Measurements from ENCODE around the gene SETD6.
"Not testable (repeated sequence)": the region's sequence is repeated elsewhere in the genome, so short reads cannot be mapped to it uniquely, and the experiment has no call there.

SETD6 gene

GRCh38 chr16:58543685-58544084, 28.4 kb downstream of the SETD6 start:
- Histone ChIP-seq H3K27ac (no peak overlapping the region), H3K4me1 (ENCODE audit: control insufficient read depth in 1 of 2, insufficient read depth in 1 of 2, low read depth in 1 of 2, low read length in 1 of 2) (no peaks in the 10 kb centered on the region), H3K27me3 (no peaks in the 10 kb centered on the region), H3K4me3 (ENCODE audit: low read depth in 1 of 2, low read length in 1 of 2) (no peak overlapping the region), H3K36me3 (peaks cover 100% of the 10 kb centered on the region), H3K9me3 (no peaks in the 10 kb centered on the region)
- TF ChIP-seq CTCF (IDR thresholded peaks at IDR 0.05): no peak

- TF ChIP-seq CTCF (IDR thresholded peaks at IDR 0.05): no peak
- no peak overlapping the region for H3K27ac ChIP-seq
- no peaks in the 10 kb centered on the region for H3K27me3 ChIP-seq
- peaks cover 99% of the 10 kb centered on the region for H3K36me3 ChIP-seq
- H3K4me3 ChIP-seq (ENCODE audit: low read depth in 1 of 2, low read length in 1 of 2): no peak overlapping the region
- H3K4me1 ChIP-seq (ENCODE audit: control insufficient read depth in 1 of 2, insufficient read depth in 1 of 2, low read depth in 1 of 2, low read length in 1 of 2): no peaks in the 10 kb centered on the region
- H3K9me3 ChIP-seq: no peaks in the 10 kb centered on the region
Observed at GRCh38 chr16:58548378-58548777, 33.1 kb downstream of the SETD6 start.

- TF ChIP-seq CTCF (IDR thresholded peaks at IDR 0.05): no peak
- Histone ChIP-seq H3K36me3 (peaks cover 99% of the 10 kb centered on the region), H3K27ac (no peak overlapping the region), H3K4me1 (ENCODE audit: control insufficient read depth in 1 of 2, insufficient read depth in 1 of 2, low read depth in 1 of 2, low read length in 1 of 2) (no peaks in the 10 kb centered on the region), H3K4me3 (ENCODE audit: low read depth in 1 of 2, low read length in 1 of 2) (no peak overlapping the region), H3K27me3 (no peaks in the 10 kb centered on the region), H3K9me3 (no peaks in the 10 kb centered on the region)
Observed at GRCh38 chr16:58551496-58551895, 36.2 kb downstream of the SETD6 start.

- no peaks in the 10 kb centered on the region for H3K9me3 ChIP-seq
- no peak overlapping the region for H3K27ac ChIP-seq
- H3K36me3 ChIP-seq: peaks cover 94% of the 10 kb centered on the region
- no peak for TF ChIP-seq CTCF (IDR thresholded peaks at IDR 0.05)
- H3K4me1 ChIP-seq (ENCODE audit: control insufficient read depth in 1 of 2, insufficient read depth in 1 of 2, low read depth in 1 of 2, low read length in 1 of 2): no peaks in the 10 kb centered on the region
- H3K4me3 ChIP-seq (ENCODE audit: low read depth in 1 of 2, low read length in 1 of 2): no peak overlapping the region
- H3K27me3 ChIP-seq: no peaks in the 10 kb centered on the region
Observed at GRCh38 chr16:58556678-58557077, 41.4 kb downstream of the SETD6 start.

GRCh38 chr16:58563235-58563634, 47.9 kb downstream of the SETD6 start:
- Histone ChIP-seq H3K4me3 (ENCODE audit: low read depth in 1 of 2, low read length in 1 of 2) (no peak overlapping the region), H3K36me3 (peaks cover 71% of the 10 kb centered on the region), H3K27me3 (no peaks in the 10 kb centered on the region), H3K27ac (no peak overlapping the region), H3K9me3 (no peaks in the 10 kb centered on the region), H3K4me1 (ENCODE audit: control insufficient read depth in 1 of 2, insufficient read depth in 1 of 2, low read depth in 1 of 2, low read length in 1 of 2) (no peaks in the 10 kb centered on the region)
- no peak for TF ChIP-seq CTCF (IDR thresholded peaks at IDR 0.05)

GRCh38 chr16:58563775-58564174, 48.5 kb downstream of the SETD6 start:
- no peak for TF ChIP-seq CTCF (IDR thresholded peaks at IDR 0.05)
- H3K27ac ChIP-seq: no peak overlapping the region
- H3K9me3 ChIP-seq: no peaks in the 10 kb centered on the region
- H3K4me3 ChIP-seq (ENCODE audit: low read depth in 1 of 2, low read length in 1 of 2): no peak overlapping the region
- H3K27me3 ChIP-seq: no peaks in the 10 kb centered on the region
- no peaks in the 10 kb centered on the region for H3K4me1 ChIP-seq (ENCODE audit: control insufficient read depth in 1 of 2, insufficient read depth in 1 of 2, low read depth in 1 of 2, low read length in 1 of 2)
- peaks cover 71% of the 10 kb centered on the region for H3K36me3 ChIP-seq

- not testable (repeated sequence) for H3K27ac ChIP-seq; H3K27me3 ChIP-seq; H3K9me3 ChIP-seq; H3K4me1 ChIP-seq (ENCODE audit: control insufficient read depth in 1 of 2, insufficient read depth in 1 of 2, low read depth in 1 of 2, low read length in 1 of 2); H3K4me3 ChIP-seq (ENCODE audit: low read depth in 1 of 2, low read length in 1 of 2)
- H3K36me3 ChIP-seq: peaks cover 64% of the 10 kb centered on the region
Observed at GRCh38 chr16:58565697-58566096, 50.4 kb downstream of the SETD6 start.

Data from neutrophil (primary cell).